ENCODE results near the gene HACD4. TPM values are rescaled to one million over a fixed set of nuclear protein-coding genes. Genes with fewer than 3 reads are reported as not detected.
A peak's percentile ranks its signal among the peaks of the same experiment; 100 is the strongest.

Gene HACD4
- total RNA-seq, 1 donor: 22.0 TPM

- DNase-seq (ENCODE audit: low read depth): no peak
- no peak overlapping the region for H3K4me3 ChIP-seq (ENCODE audit: low read depth, low read length)
- no peak for TF ChIP-seq CTCF (IDR thresholded peaks at IDR 0.05; ENCODE audit: insufficient read depth, low read depth, low read length)
Observed at GRCh38 chr9:21001581-21001980, 29.9 kb downstream of the HACD4 start.

GRCh38 chr9:20997503-20998076, 33.9 kb downstream of the HACD4 start:
- TF ChIP-seq CTCF (IDR thresholded peaks at IDR 0.05; ENCODE audit: insufficient read depth, low read depth, low read length): no peak
- H3K4me3 ChIP-seq (ENCODE audit: low read depth, low read length): no peak overlapping the region
- DNase-seq (ENCODE audit: low read depth): no peak

- no peak overlapping the region for H3K4me3 ChIP-seq (ENCODE audit: low read depth, low read length)
- TF ChIP-seq CTCF (IDR thresholded peaks at IDR 0.05; ENCODE audit: insufficient read depth, low read depth, low read length): no peak
- no peak for DNase-seq (ENCODE audit: low read depth)
Observed at GRCh38 chr9:20996809-20997208, 34.6 kb downstream of the HACD4 start.

GRCh38 chr9:20995616-20996015, 35.8 kb downstream of the HACD4 start:
- DNase-seq (ENCODE audit: low read depth): no peak
- TF ChIP-seq CTCF (IDR thresholded peaks at IDR 0.05; ENCODE audit: insufficient read depth, low read depth, low read length): no peak
- H3K4me3 ChIP-seq (ENCODE audit: low read depth, low read length): no peak overlapping the region

- DNase-seq (ENCODE audit: low read depth): peak; percentile 13
Observed at GRCh38 chr9:20994486-20994885, 37.0 kb downstream of the HACD4 start.

GRCh38 chr9:20990867-20991266, 40.6 kb downstream of the HACD4 start:
- DNase-seq (ENCODE audit: low read depth): peak; percentile 8
- H3K4me3 ChIP-seq (ENCODE audit: low read depth, low read length): no peak overlapping the region
- TF ChIP-seq CTCF (IDR thresholded peaks at IDR 0.05; ENCODE audit: insufficient read depth, low read depth, low read length): no peak

More at GRCh38 chr9:20994486-20994885, 37.0 kb downstream of the HACD4 start:
- no peak for TF ChIP-seq CTCF (IDR thresholded peaks at IDR 0.05; ENCODE audit: insufficient read depth, low read depth, low read length)
- H3K4me3 ChIP-seq (ENCODE audit: low read depth, low read length): no peak overlapping the region

GRCh38 chr9:20989923-20990341, 41.5 kb downstream of the HACD4 start:
- TF ChIP-seq CTCF (IDR thresholded peaks at IDR 0.05; ENCODE audit: insufficient read depth, low read depth, low read length): no peak
- DNase-seq (ENCODE audit: low read depth): no peak
- no peak overlapping the region for H3K4me3 ChIP-seq (ENCODE audit: low read depth, low read length)
